ENCODE measurements around the gene PIP5K1C.
"Not testable (repeated sequence)": the region's sequence is repeated elsewhere in the genome, so short reads cannot be mapped to it uniquely, and the experiment has no call there.

Gene PIP5K1C

DNA sequence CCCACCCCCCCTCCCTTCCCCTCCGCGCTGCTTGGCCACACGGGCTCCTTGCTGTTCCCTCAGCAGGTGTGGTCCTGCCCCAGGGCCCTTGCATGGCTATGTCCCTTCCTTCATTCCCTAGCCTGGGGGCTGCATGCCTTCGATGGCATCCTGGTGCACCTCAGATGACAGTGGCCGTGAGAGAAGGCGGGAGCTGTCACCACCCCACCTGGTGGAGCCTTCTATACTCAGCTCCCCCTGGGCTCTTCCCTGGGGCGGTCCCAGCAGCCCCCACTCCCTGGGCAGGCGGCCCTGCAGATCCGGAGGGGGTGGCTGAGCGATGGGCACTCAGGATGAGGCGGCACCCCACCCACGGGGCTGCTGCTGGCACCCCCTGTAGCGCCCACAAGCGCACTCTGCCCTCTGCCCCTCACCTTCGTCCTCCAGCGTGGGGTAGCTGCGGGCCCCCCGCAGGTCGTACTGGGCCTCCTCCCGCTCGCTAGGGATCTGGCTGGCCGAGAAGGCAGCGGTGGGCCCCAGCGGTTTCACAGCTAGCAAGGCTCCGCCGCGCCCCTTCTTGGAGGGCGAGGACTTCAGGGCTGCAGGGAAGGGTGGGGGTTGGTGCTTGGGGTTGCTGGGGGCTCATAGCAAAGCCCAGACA, 56.5 kb downstream of the PIP5K1C start:
- DNase-seq, result no peak

DNA sequence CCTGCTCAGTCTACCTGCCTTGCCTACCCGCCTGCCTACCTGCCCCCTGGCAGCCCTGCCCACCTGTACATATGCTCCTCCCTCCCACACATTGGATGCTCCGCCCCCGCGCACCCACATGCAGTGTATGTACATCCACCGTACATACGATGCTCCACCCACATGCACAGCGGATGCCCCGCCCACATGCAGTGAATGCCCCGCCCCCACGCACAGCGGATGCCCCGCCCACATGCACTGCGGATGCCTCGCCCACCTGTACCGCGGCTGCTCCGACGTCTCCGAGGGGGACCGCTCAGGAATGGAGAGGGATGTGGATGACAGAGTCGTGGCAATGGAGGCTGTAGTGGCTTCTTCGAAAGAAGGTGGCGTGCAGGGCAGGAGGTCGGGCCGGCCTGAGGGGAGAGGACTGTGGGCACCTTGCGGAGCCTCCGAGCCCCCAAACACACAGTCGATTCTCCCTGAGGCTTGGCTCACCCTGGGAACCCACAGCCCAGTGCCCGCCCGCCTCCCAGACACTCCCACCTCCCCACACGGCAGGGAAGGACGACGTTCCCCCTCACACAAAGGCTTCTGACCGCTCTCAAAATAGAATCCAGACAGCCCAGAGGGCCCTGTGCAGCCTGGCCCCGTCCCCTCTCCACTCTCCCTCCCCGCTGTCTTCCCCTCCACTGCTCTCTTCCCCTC, 57.1 kb downstream of the PIP5K1C start:
- DNase-seq, result no peak

DNA sequence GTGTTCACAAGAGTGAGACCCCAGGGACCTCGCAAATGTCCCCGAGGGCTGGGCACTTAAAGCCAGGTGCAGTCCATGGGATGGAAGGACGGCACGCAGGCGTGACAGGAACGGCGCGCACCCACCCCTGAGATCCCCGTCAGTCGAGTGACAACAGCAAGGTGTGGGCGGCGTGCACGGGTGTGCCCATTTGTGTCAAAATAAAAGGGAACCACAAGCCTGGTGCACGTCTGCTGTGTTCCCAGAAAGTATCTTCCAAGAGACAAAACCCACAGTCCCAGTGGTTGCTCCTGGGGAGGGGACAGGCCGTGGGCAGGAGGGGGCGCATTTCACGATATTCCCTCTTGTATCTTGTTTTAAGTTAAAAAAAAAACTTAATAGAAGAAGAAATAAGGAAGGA, 58.0 kb downstream of the PIP5K1C start:
- DNase-seq, result no peak

DNA sequence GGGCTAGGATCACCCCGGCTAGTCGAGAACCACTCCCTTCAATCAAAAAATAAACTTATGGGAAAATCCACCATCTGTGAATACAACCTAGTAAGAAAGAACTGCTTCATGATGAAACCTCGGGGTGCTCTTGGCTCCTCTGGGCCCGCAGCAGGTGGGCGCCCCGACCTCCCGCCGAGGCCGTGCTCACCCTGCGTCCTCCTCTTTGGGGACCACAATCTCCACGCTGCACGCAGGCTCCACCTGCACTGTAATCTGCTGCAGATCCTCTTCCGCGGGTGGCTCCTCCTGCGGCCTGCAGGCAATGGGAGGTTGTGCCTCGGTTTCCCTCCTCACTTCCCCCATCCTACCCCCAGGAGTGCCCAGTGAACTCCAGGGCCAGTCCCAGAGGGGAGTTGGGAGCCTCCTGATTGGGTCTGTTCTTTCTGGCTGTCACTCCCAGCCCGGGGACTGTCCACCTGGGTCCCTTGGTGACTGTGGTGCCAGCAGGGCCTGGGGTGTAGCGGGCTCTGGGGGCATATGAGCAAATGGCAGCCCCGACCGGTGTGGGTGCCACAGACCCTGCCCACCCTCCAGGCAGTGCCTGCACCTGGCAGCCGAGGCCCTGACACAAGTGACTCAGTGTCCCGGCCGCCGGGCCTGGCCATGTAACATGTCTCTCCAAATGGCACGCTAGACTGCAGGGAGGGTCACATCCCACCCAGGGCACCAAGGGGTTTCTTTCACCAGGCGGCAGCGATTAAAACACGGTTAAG, 58.6 kb downstream of the PIP5K1C start:
- DNase-seq, result no peak

DNA sequence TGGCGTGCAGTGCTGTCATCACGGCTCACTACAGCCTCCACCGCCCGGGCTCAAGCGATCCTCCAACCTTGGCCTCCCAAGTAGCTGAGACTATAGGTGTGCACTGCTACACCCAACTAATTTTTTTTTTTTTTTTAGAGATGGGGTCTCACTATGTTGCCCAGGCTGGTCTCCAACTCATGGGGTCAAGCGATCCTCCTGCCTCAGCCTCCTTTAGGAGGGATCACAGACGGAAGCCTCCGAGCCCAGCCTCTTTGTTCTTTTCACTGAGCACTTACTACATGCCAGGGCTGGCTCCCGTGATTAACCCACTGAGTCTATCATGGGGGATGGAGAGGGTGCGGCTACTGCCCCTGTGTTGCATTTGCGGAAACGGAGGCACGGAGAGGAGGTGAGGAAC, 60.8 kb downstream of the PIP5K1C start:
- DNase-seq, result no peak

DNA sequence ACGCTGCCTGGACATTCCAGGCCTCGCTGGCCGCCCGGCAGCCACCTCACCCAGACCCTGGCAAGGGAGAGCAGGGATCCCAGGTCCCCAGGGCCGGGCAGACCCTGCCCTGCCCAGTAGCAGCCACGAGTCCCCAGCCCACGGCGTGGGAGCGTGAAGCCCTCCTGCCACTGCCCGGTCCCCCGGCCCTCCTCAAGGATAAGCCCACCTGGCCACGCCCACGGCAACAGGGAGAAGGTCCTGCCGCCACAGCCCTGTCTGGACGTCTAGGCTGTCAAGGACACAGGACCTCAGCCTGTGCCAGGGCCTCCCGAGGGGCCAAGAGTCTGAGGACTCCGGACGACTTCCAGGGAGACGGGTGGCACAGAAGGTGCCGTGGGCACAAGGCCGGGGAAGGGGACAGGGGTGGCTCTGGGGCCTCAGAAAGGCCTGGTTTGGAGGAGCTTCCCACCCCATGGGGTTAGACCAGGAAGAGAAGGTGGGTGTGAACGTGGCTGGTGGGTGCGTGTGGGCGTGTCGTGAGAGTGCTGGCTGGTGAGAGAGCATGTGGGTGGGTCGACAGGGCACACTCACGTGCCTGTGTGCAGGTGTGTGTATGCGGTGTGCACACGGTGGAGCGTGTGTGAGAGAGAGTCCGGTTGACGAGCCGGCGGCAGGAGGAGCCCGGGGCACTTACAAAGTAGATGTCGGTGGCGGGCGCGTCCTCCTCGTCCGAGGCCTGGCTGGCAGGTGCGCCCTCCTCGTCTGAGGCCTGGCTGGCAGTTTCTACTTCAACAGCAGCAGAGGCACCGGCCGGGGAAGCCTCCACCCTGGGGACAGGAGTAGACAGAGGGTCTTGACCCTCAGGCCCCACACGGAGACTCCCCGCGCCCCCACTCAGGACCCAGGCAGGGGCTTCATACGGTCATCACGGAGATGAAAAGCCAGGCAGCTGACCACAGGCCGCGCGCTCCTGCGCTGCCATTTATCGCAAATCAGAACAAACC, 61.8 kb downstream of the PIP5K1C start:
- DNase-seq, result no peak

DNA sequence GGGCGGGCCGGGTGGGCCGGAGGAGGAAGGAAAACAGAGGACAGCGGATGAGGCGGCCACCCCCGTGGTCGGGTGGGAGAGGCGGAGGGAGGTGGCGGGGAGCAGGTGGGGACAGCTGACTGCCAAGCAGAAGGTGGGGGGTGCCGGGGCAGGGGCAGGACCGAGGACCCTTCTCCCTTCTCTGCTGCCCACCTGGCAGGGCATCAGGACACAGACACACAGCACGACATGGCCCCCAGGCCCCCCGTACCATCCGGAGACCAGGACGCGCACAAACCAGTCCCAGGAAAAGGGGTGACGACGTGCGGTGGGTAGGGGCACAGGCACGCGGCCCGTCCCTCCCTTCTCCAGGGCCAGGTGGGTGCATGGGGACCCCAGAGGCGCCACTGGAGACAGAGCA, 62.6 kb downstream of the PIP5K1C start:
- DNase-seq, result no peak

DNA sequence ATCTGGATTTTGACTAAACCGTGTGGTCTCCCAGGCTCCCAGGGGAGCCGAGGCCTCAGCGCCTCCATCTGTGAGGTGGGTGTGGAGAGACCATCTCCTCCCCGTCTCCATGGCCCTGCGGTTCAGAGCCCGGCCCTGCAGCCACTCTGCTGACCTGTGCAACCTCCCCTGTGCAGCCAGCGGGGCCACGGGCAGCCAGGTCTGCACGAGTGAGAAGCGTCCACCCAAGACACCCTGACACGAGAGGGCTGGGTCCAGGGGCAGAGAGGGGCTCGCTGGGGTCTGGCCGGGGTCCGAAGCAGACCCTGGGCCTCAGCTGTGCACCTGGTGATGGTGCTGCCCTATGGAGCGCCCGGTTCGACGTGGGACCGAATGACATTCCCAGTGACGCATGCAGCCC, 63.3 kb downstream of the PIP5K1C start:
- DNase-seq, result no peak

DNA sequence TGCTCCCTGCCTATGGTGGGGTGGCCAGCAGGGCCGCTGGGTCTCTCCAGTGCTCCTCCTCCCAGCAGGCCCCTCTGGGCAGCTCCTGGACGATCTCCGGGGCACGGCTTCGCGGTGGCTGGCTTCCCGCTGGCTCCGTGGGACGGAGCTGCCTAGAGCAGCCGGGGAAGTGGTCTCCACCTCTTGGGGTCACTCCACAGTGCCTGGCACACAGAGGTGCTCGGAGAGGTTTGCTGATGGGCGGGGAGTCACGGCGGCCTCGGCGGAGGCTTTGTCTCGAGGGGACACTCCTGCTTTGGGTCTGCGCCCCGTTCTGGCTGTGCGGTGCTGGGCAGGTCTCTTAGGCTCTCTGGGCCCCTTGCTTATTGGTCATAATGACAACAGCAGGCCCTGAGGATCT, 63.8 kb downstream of the PIP5K1C start:
- DNase-seq, result no peak

DNA sequence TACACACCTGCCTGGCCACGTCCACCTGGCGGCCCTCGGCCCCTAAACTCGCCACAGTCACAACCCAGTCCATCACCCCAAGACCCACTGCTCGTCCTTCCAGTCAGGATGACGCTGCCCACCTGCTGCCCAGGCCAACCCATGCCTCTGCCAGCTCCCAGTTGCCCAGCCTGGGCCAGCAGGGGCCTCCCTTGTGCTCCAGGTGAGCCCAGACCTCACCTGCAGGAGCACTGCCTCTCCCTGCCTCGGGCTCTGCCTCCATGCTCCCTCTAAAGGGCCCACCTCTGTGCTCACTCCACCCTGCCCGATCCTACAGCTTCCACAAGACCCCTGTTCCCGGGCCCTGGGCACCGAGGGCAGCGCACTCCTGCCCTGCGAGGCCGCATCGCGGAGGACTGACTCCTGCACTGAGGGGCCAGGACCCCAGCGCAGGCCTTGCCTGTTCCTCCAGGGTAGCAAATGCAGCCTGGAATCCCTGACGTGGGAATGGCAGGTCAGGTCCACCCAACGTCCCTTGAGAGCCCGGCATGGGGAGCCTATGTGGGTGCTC, 65.7 kb downstream of the PIP5K1C start:
- DNase-seq, result no peak

DNA sequence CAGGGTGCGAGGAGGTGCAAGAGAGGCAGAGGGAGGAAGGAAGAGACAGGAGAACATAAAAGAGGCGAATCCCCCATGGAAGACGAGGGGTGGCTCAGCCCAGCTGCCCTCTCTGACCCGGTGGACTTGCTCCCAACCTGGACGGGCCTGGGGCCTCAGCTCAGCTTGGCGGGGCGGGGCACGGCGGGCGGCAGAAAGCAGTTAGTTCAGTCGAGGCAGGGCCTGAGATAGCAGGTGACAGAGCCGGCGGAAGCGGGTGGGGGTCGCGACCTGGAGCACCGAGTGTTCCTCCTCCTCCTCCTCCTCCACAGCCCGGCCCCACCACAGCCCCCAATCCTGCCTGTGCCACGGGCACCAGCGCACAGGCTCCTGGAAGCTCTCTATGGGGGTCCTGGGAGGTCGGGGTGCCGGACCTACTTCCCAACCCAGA, 66.7 kb downstream of the PIP5K1C start:
- DNase-seq, result no peak

DNA sequence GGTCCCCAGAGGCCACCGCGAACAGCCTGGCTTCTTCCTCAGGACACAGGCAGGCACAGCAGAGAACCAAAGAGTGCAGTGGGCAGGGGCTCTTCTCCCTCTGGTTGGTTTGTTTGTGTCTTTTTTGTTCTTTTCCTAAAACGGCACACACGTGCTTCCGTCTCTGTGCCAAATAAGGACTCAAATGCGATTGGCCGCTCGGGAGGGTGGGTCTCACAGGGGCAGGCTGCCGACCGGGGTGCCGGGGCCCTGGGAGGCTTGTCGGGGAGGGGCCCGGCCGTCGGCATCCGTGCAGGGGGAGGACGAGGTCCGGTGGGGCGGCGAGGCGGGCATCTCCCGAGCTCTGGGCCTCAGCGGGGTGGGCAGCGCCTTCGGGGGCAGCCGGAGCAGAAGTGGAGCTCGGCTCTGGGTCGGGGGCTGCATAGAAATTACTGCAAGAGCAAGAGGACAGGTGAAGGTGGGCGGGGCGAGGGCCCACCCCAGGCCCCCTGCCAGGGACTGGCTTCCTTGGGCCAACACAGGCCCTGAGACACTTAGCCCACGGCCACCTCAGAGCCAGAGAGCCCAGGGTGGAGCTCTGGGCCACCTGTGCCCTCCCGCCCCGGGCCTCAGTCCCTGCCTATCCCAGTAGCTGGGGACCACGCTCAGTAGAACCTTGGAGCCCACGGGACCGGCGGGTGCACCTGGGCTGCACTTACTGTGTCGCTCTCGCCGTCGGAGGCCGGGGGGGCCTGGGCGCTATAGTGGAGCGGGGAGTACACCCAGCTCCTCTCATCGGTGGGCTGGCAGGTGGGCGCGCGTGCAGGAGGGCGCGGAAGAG, 67.3 kb downstream of the PIP5K1C start:
- no peak for DNase-seq

DNA sequence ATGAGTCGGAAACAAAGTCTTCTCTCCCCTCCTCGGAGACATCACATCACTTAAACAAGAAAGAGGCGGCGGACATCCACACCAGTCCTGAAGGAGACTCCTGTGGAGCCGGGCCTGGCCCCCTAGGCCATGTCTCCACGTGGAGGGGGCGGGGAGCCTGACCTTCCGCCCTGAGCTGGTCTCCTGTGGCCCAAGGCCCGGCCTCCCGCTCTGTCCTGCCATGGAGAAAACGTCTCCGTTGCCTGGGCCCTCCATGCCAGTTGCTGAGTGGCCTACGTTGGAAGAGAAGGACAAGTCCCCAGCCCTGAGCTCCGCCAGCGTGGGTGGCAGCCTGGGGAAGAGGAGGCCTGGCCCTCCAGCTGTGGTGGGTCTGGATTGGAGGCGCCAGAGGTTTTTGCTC, 68.2 kb downstream of the PIP5K1C start:
- no peak for DNase-seq

DNA sequence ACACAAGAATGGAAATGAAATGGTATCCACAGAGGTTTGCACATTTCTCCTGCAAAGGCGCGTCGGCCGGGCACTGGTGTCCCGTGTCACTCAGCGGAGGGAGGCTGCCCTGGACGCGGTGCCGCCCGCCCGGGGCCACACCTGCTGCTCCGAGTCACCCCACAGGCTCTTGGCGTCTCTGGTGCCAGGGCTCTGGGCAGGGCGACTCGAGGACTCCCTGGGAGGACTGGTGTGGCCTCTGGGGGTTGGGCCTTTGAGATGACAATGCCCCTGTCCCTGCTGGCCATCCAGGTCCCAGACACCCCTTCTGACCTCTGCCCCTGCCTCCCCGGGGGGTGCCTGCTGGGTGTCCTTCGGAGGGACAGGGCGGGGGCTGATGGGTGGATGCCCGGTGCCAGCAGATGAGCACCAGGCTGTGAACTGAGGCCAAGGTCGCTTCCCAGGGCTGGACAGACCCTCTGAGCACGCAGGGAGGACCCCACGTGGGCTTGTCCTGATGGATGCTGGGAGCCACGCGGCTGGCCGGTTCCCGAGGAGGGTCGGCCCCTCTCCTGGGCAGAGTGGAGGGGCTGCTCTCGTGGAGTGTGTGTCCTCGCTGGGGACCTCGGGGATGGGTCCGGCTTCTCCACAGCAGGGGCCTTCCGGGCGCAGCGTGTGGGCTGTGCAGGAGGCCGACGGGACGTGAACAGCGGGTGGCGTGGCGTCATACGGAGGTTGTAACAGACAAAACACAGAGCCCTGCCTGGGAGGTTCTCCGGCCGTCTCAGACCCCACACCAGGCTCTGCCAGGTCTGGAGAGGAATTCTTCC, 69.0 kb downstream of the PIP5K1C start:
- DNase-seq, result no peak

DNA sequence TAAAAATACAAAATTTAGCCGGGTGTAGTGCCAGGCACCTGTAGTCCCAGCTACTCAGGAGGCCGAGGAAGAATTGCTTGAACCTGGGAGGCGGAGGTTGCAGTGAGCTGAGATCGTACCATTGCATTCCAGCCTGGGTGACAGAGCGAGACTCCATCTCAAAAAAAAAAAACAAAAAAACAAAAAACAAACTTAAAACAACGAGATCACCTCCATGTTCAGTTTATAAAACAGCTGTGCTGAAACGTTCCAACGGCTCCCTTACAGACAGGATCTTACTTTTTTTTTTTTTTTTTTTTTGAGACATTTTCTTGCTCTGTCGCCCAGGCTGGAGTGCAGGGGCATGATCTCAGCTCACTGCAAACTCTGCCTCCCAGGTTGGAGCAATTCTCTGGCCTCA, 71.5 kb downstream of the PIP5K1C start:
- not testable (repeated sequence) for DNase-seq

DNA sequence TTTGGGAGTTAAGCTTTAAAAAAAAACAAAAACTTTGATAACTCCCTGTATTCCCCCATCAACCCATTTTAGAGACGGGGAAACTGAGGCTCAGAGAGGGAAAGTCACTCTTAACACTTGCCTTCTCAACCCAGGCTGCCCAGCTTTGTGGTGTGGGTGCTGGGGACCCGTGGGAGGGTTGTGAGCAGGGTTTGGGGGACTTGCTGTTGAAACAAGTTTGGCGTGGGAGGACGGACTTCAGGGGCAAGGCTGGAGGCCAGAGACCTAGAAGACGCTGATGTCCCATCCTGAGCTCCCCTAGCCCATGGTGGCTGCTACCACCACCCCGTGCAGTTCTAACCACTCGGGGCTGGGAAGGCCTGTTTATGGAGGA, 72.9 kb downstream of the PIP5K1C start:
- no peak for DNase-seq

DNA sequence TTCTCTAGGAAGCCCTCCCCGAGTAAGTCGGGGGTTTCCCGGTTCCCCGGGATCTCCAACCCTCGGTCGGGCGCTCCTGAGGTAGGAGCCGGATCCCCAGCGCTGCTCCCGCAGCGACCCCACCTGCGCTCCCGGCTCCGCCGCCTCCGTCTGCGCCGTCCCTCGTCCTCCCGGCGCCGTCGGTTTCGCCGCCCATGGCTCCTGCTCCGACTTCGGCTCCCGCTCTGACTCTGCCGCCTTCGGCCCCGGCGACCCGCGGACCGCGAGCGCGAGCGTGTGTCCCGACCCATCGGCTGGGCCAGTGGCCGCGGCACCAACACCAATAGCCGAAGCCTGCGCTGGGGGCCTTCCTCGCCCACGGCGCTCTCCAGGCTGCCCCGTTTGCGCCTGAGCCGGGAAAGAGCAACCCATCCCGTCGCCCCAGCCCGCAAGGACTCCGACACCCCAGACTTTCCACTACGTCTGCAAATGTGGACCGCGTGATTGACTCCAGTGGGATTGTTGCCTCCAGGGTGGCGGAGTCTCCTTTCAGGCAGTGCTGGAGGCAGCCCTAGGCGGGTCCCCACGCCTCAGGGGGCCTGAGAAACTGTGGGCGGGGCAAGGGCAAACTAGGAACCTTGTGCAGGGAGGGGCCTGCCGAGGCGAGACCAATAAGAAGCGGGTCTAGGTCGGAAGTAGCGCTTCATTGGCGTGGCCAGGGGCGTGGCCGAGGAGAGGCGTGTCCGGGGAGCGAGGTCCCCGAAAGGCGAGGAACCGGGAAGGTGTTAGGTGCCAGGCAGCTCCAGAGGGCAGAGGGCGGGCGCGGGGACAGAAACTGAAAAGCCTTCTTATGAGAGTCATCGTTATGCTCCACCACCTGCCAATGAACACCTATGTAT, 73.6 kb downstream of the PIP5K1C start, which contains the start of gene CACTIN:
Gene CACTIN (minus strand): TSS at position 318 of the 878 bp plus-strand sequence. CDS start 28 bp downstream, at position 290.
- DNase-seq, result peak; percentile 97

DNA sequence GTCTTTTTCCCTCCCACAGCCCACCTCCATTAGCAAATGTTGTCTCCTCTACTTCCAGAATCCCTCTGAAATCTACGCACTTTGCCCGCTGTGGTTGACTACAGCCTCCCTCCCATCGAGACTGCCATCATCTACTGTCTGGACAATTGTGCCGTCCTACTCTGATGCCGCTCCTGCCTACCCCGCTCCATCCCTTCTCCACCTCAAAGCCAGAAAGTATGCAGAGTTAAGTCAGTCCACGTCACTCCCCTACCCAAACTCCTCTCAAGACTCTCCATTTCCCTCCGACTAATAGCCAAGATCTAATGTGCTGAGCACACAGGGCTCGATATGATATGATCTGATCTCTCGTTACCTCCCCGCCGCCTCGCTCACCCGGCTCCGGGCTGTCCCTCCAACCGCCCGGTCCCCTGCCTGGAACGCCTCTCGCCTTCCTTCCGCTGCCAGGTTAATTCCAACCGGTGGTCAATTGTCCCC, 74.2 kb downstream of the PIP5K1C start:
- DNase-seq, result no peak

DNA sequence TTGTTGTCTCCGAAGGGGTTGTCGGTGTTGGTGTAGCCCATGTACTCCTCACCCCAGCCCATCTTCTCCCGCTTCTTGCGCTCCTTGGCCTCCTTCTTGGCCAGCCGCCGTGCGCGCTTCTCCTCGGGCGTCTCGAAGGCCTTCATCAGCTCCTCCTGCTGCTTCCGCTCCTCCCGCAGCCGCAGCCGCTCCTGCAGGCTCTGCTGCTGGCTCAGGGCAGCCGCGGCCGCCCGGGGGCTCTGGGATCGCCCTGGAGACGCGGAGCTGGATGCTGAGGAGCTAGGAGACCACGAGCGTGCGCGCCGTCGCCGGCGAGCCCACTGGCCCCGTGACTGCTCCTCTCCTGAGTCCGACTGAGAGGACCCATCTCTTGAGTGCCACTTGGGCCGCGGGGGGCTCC, 76.6 kb downstream of the PIP5K1C start:
- DNase-seq, result no peak

Measured in NCI-H2081 (cell line).